HCT116 (cell line): ENCODE data around the gene TBC1D2B. TPM values are rescaled to one million over a fixed set of nuclear protein-coding genes. Genes with fewer than 3 reads are reported as not detected.

Experiments
- ATAC-seq: fragments of 200-7000 bp; cut with Tn5 transposase; 2 replicates; pipeline ENCODE4 v1.9.1; 2020; ENCODE audit warnings: mild to moderate bottlenecking, moderate library complexity
- BruUV-seq: library from RNA; stranded (reverse); fragments of 400-500 nt; replicated peaks from 2 replicates; lab custom pipeline; 2021; lab: Mats Ljungman, UMichigan
- CTCF ChIA-PET: fragments of 300-600 bp; sonication (Branson Sonifier 250); formaldehyde crosslinking; loops from one replicate; lab custom pipeline; 2021; ENCODE audit warnings: antibody characterized with exemption; lab: Charles Lee
- POLR2A ChIA-PET: fragments of 300-600, 350-600 bp; sonication (Branson Sonifier 250); formaldehyde crosslinking; loops from one replicate; lab custom pipeline; 2021; ENCODE audit warnings: antibody characterized with exemption; lab: Charles Lee
- RAD21 ChIA-PET, 2 experiments: fragments of 300-600 bp; sonication (Branson Sonifier 250); formaldehyde crosslinking; loops; one replicate each; lab custom pipeline; 2023; ENCODE audit warnings: low total read pairs in 2 of 2; ENCODE audit not compliant: uncharacterized antibody in 2 of 2, unreplicated experiment in 2 of 2, low non-redundant PET in 1 of 2; lab: Charles Lee
- DNase-seq: peaks from one replicate; pipeline ENCODE4 v3.0.0-alpha.2; 2010; ENCODE audit warnings: low read depth, low spot score
- H2AFZ ChIP-seq: fragments of 200-600 bp; shearing (Covaris generic), sonication (generic); 2 replicates; pipeline ENCODE4 v1.6.1; 2017; ENCODE audit warnings: low read depth, mixed run types, mixed read lengths, antibody characterized with exemption, low read length; ENCODE audit not compliant: poor library complexity, severe bottlenecking
- H3K27ac ChIP-seq: 2 replicates; pipeline ENCODE4 v1.5.1; 2012; ENCODE audit warnings: low read depth, low read length
- H3K27me3 ChIP-seq: fragments of 200-600 bp; sonication (generic); 2 replicates; pipeline ENCODE4 v1.6.1; 2016; ENCODE audit warnings: mixed run types, low read length, mixed read lengths; ENCODE audit not compliant: insufficient read depth
- H3K36me3 ChIP-seq, 2 experiments: fragments of 200-500 bp in 1 of 2; fragments of 200-600 bp in 1 of 2; sonication (Bioruptor generic) in 1 of 2; sonication (generic) in 1 of 2; 2 replicates each; pipeline versions ENCODE4 v1.5.1 to v1.6.1; 2014 to 2016; ENCODE audit warnings: low read length in 2 of 2, inconsistent platforms in 1 of 2, mixed read lengths in 1 of 2, mixed run types in 1 of 2; ENCODE audit not compliant: insufficient read depth in 2 of 2, control insufficient read depth in 1 of 2
- H3K4me1 ChIP-seq, 2 experiments: fragments of 200-600 bp in 1 of 2; sonication (generic) in 1 of 2; 2 replicates each; pipeline versions ENCODE4 v1.5.1 to v1.6.1; 2012 to 2017; ENCODE audit warnings: low read length in 2 of 2, inconsistent platforms in 1 of 2, mild to moderate bottlenecking in 1 of 2, mixed read lengths in 1 of 2, mixed run types in 1 of 2, moderate library complexity in 1 of 2; ENCODE audit not compliant: insufficient read depth in 2 of 2, control insufficient read depth in 1 of 2
- H3K4me2 ChIP-seq: fragments of 200-600 bp; sonication (generic); 2 replicates; pipeline ENCODE4 v1.6.1; 2017; ENCODE audit warnings: mixed run types, low read length, mixed read lengths
- H3K4me3 ChIP-seq, 2 experiments: fragments of 200-600 bp in 1 of 2; sonication (generic) in 1 of 2; replicated peaks in 1 of 2; 2 replicates each; pipeline ENCODE4 v1.5.1; 2011 to 2016; ENCODE audit warnings: low read length in 2 of 2, control low read depth in 1 of 2, low read depth in 1 of 2, mild to moderate bottlenecking in 1 of 2, mixed read lengths in 1 of 2, mixed run types in 1 of 2
- H3K79me2 ChIP-seq: fragments of 200-600 bp; sonication (generic); 2 replicates; pipeline ENCODE4 v1.6.1; 2017; ENCODE audit warnings: mild to moderate bottlenecking, mixed run types, low read length, moderate library complexity, mixed read lengths; ENCODE audit not compliant: insufficient read depth
- H3K9ac ChIP-seq: fragments of 200-600 bp; sonication (generic); 2 replicates; pipeline ENCODE4 v1.6.1; 2016; ENCODE audit warnings: low read length, mixed read lengths
- H3K9me2 ChIP-seq: fragments of 200-600 bp; sonication (generic), shearing (Covaris generic); 2 replicates; pipeline ENCODE4 v1.6.1; 2017; ENCODE audit warnings: mixed run types, mild to moderate bottlenecking, moderate library complexity; ENCODE audit not compliant: insufficient read depth
- H3K9me3 ChIP-seq, 2 experiments: fragments of 200-500 bp in 1 of 2; fragments of 200-600 bp in 1 of 2; sonication (Bioruptor generic) in 1 of 2; sonication (generic) in 1 of 2; 2 replicates each; pipeline ENCODE4 v1.6.1; 2014 to 2017; ENCODE audit warnings: low read length in 2 of 2, mixed read lengths in 2 of 2, inconsistent platforms in 1 of 2, low read depth in 1 of 2, mild to moderate bottlenecking in 1 of 2, mixed run types in 1 of 2, moderate library complexity in 1 of 2; ENCODE audit not compliant: control insufficient read depth in 1 of 2, insufficient read depth in 1 of 2
- H4K20me1 ChIP-seq: fragments of 200-600 bp; sonication (generic), shearing (Covaris generic); 2 replicates; pipeline ENCODE4 v1.6.1; 2017; ENCODE audit warnings: mixed run types, mild to moderate bottlenecking, moderate library complexity; ENCODE audit not compliant: insufficient read depth
- CBX3 ChIP-seq: IDR thresholded peaks from 2 replicates; pipeline ENCODE4 v1.6.1; 2012; ENCODE audit warnings: low read depth
- EGR1 ChIP-seq: IDR thresholded peaks from 2 replicates; pipeline ENCODE4 v1.6.1; 2012; ENCODE audit warnings: low read depth
- EZH2 ChIP-seq: fragments of 200-600 bp; sonication (generic); IDR thresholded peaks from 2 replicates; pipeline ENCODE4 v1.6.1; 2017; ENCODE audit warnings: antibody characterized with exemption, mixed run types
- EZH2phosphoT487 ChIP-seq: fragments of 200-600 bp; IDR thresholded peaks from 2 replicates; pipeline ENCODE4 v1.6.1; 2018; ENCODE audit warnings: antibody characterized with exemption, borderline replicate concordance
- JUND ChIP-seq: IDR thresholded peaks from 2 replicates; pipeline ENCODE4 v1.6.1; 2012
- POLR2AphosphoS5 ChIP-seq: IDR thresholded peaks from 2 replicates; pipeline ENCODE4 v1.6.1; 2011; ENCODE audit warnings: mild to moderate bottlenecking, low read depth, low read length, moderate library complexity
- RAD21 ChIP-seq: IDR thresholded peaks from 2 replicates; pipeline ENCODE4 v1.6.1; 2012; ENCODE audit warnings: low read depth, mild to moderate bottlenecking
- TCF7L2 ChIP-seq: IDR thresholded peaks from 2 replicates; pipeline ENCODE4 v1.7.0; 2011; ENCODE audit warnings: borderline replicate concordance, inconsistent platforms; ENCODE audit not compliant: insufficient read depth, insufficient read length; ENCODE audit errors: extremely low read depth
- ZFX ChIP-seq: fragments of 450-650 bp; IDR thresholded peaks from 2 replicates; pipeline ENCODE4 v1.6.1; 2017
- ZNF274 ChIP-seq: fragments of 200-500 bp; sonication (Bioruptor generic); IDR thresholded peaks from 2 replicates; pipeline ENCODE4 v1.6.1; 2014; ENCODE audit warnings: mild to moderate bottlenecking, low read depth, low read length, inconsistent platforms
- intact Hi-C: fragments of 100-400 bp; cut with micrococcal nuclease; formaldehyde crosslinking; loops from 2 replicates; pipeline ENCODE4 v1.10.0; 2022
- total RNA-seq: library from RNA; stranded (reverse); gene quantifications from one replicate; pipeline ENCODE4 v1.2.1, GENCODE V29; 2021; ENCODE audit not compliant: unreplicated experiment
- TF ChIP-seq, protein P1 (sequence below), 3 experiments: fragments of 200-600 bp in 1 of 3; sonication (generic) in 1 of 3; IDR thresholded peaks in 2 of 3; conservative IDR thresholded peaks in 1 of 3; 2 replicates each; pipeline ENCODE4 v1.5.1; 2012 to 2017; ENCODE audit warnings: low read depth in 2 of 3, low read length in 2 of 3, antibody characterized with exemption in 1 of 3, borderline replicate concordance in 1 of 3, control low read depth in 1 of 3, mild to moderate bottlenecking in 1 of 3, mixed read lengths in 1 of 3, mixed run types in 1 of 3, moderate library complexity in 1 of 3; ENCODE audit not compliant: insufficient read depth in 1 of 3
- TF ChIP-seq, protein P2 (sequence below): IDR thresholded peaks from 2 replicates; pipeline ENCODE4 v1.6.1; 2012; ENCODE audit warnings: low read depth
- TF ChIP-seq, protein P3 (sequence below): IDR thresholded peaks from 2 replicates; pipeline ENCODE4 v1.6.1; 2012
- TF ChIP-seq, protein P4 (sequence below): IDR thresholded peaks from 2 replicates; pipeline ENCODE4 v1.6.1; 2012

The TBC1D2B gene
- total RNA-seq, 1 experiment from 2014 or later = 16.6 TPM

DNA sequence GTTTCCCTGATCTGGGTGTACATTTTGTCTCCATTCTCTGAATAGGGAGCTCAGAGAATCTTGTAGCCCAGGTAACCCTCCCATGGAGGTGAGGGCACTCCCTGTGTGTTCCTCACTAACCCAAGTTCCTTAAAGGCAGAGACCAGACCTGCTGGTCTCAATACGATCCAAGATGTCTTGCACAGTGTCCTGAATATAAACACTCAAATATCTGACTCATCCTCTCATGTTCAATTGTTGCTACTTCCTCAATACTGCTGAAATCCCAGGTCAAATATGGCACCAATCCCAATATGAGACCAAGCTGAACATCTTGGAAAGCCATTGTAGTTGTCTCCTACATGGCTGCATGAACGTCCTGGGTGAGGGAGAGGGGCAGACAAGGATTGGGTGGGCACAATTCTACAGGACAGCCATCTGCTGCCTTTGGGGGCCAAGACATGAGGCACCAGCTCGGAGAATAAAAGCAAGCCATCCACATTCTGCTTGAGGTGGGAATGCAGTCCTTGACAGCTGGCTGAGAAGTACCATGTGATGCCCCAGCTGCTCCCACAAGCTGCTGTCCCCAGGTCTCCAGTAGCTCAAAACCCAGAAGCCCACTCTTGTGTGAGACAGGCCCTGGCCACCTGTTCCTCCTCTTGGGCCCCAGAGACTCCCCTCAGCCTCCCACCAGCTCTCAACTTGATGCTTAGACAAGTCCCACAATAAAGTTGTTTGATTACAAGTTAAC, 18.2 kb downstream of the TBC1D2B start (continued):
- TF ChIP-seq, protein P1, sequence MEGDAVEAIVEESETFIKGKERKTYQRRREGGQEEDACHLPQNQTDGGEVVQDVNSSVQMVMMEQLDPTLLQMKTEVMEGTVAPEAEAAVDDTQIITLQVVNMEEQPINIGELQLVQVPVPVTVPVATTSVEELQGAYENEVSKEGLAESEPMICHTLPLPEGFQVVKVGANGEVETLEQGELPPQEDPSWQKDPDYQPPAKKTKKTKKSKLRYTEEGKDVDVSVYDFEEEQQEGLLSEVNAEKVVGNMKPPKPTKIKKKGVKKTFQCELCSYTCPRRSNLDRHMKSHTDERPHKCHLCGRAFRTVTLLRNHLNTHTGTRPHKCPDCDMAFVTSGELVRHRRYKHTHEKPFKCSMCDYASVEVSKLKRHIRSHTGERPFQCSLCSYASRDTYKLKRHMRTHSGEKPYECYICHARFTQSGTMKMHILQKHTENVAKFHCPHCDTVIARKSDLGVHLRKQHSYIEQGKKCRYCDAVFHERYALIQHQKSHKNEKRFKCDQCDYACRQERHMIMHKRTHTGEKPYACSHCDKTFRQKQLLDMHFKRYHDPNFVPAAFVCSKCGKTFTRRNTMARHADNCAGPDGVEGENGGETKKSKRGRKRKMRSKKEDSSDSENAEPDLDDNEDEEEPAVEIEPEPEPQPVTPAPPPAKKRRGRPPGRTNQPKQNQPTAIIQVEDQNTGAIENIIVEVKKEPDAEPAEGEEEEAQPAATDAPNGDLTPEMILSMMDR (IDR thresholded peaks at IDR 0.05 in 2 of 3, conservative IDR thresholded peaks at IDR 0.05 in 1 of 3; ENCODE audit: borderline replicate concordance in 1 of 3, insufficient read depth in 1 of 3, low read depth in 2 of 3, low read length in 2 of 3) = no peak
- TF ChIP-seq, protein P2, sequence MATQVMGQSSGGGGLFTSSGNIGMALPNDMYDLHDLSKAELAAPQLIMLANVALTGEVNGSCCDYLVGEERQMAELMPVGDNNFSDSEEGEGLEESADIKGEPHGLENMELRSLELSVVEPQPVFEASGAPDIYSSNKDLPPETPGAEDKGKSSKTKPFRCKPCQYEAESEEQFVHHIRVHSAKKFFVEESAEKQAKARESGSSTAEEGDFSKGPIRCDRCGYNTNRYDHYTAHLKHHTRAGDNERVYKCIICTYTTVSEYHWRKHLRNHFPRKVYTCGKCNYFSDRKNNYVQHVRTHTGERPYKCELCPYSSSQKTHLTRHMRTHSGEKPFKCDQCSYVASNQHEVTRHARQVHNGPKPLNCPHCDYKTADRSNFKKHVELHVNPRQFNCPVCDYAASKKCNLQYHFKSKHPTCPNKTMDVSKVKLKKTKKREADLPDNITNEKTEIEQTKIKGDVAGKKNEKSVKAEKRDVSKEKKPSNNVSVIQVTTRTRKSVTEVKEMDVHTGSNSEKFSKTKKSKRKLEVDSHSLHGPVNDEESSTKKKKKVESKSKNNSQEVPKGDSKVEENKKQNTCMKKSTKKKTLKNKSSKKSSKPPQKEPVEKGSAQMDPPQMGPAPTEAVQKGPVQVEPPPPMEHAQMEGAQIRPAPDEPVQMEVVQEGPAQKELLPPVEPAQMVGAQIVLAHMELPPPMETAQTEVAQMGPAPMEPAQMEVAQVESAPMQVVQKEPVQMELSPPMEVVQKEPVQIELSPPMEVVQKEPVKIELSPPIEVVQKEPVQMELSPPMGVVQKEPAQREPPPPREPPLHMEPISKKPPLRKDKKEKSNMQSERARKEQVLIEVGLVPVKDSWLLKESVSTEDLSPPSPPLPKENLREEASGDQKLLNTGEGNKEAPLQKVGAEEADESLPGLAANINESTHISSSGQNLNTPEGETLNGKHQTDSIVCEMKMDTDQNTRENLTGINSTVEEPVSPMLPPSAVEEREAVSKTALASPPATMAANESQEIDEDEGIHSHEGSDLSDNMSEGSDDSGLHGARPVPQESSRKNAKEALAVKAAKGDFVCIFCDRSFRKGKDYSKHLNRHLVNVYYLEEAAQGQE = no peak
- TF ChIP-seq RAD21 = no peak
- no peak for TF ChIP-seq POLR2AphosphoS5
- TF ChIP-seq ZFX = no peak

DNA sequence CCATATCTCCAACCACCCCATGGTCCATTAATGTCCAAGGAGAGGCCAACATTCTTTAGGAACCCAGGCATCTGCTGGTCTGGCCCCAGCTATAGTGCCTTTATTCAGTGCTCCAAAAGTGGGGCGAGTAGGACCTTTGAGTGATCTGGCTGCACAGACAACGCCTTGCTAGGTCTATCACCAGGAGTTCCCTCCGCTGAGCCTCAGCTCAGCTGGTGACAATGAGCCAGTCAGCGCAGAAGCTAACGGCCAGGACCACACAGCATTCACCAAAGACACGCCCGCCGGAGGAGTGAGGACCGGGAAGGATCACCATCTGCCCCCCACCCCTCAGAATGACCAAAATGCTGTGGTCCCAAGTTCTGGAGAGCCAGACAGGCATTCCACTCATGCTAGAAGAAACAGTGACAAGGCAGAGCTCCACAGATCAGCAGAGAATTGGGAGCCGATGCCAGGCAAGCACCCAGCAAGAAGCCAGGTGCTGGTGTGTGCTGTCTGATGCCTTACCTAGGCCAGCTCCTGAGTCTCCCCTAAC, 19.0 kb downstream of the TBC1D2B start:
- H3K4me1 ChIP-seq = peaks cover 10 to 23% of the 10 kb centered on the region in 2 experiments
- H3K4me3 ChIP-seq = no peak overlapping the region
- RAD21 ChIA-PET = no interaction called here
- no peaks in the 10 kb centered on the region for H3K27me3 ChIP-seq
- H3K36me3 ChIP-seq = no peaks in the 10 kb centered on the region
- CTCF ChIA-PET = interaction anchor here (0.7 kb wide), 1 partner anchor 93 kb away, joined by 3 read pairs; no protein-coding TSS in a partner anchor
- no peak overlapping the region for H3K4me2 ChIP-seq
- H4K20me1 ChIP-seq = no peaks in the 10 kb centered on the region
- POLR2A ChIA-PET = no interaction called here
- no peaks in the 10 kb centered on the region; the same call in none of the 2 replicates for H3K79me2 ChIP-seq
- intact Hi-C loops = no loop called here
- H3K9me3 ChIP-seq = no peaks in the 10 kb centered on the region
- H2AFZ ChIP-seq = no peak overlapping the region
- H3K27ac ChIP-seq = no peak overlapping the region
- H3K9ac ChIP-seq = no peak overlapping the region
- BruUV-seq = no TSS peak
- no peaks in the 10 kb centered on the region for H3K9me2 ChIP-seq
- DNase-seq (no peak), ATAC-seq (no peak)
- TF ChIP-seq, protein P3, sequence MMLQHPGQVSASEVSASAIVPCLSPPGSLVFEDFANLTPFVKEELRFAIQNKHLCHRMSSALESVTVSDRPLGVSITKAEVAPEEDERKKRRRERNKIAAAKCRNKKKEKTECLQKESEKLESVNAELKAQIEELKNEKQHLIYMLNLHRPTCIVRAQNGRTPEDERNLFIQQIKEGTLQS = no peak
- TF ChIP-seq EZH2 = no peak
- TF ChIP-seq, protein P1 (IDR thresholded peaks at IDR 0.05 in 2 of 3, conservative IDR thresholded peaks at IDR 0.05 in 1 of 3; ENCODE audit: borderline replicate concordance in 1 of 3, insufficient read depth in 1 of 3, low read depth in 2 of 3, low read length in 2 of 3) = no peak
- TF ChIP-seq, protein P4, sequence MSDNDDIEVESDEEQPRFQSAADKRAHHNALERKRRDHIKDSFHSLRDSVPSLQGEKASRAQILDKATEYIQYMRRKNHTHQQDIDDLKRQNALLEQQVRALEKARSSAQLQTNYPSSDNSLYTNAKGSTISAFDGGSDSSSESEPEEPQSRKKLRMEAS = no peak
- TF ChIP-seq EZH2phosphoT487 = no peak
- TF ChIP-seq TCF7L2 = no peak
- no peak for TF ChIP-seq POLR2AphosphoS5
- TF ChIP-seq RAD21 = no peak
- no peak for TF ChIP-seq CBX3
- TF ChIP-seq EGR1 = no peak
- TF ChIP-seq JUND = no peak
- TF ChIP-seq ZNF274 = no peak
